Neural crest cell (in vitro differentiated cells): ENCODE data around the gene ABCA2. TPM values are rescaled to one million over a fixed set of nuclear protein-coding genes. Genes with fewer than 3 reads are reported as not detected.

ENCODE experiments used
- DNase-seq: peaks from one replicate; pipeline ENCODE4 v3.0.0; 2021; ENCODE audit warnings: low read depth, mixed read lengths, low spot score
- H3K27ac Mint-ChIP-seq: one replicate; pipeline ENCODE4 v1.8.0; 2021; ENCODE audit warnings: mild to moderate bottlenecking, mixed read lengths; ENCODE audit not compliant: unreplicated experiment
- H3K27me3 Mint-ChIP-seq: 2 replicates; pipeline ENCODE4 v1.8.0; 2021; ENCODE audit warnings: low read depth, mild to moderate bottlenecking, mixed read lengths
- H3K36me3 Mint-ChIP-seq: 2 replicates; pipeline ENCODE4 v1.8.0; 2021; ENCODE audit warnings: low read depth, mild to moderate bottlenecking, mixed read lengths
- H3K4me1 Mint-ChIP-seq: 2 replicates; pipeline ENCODE4 v1.8.0; 2021; ENCODE audit warnings: mixed read lengths
- H3K4me3 Mint-ChIP-seq: one replicate; pipeline ENCODE4 v1.8.0; 2021; ENCODE audit warnings: mild to moderate bottlenecking, mixed read lengths
- H3K9me3 Mint-ChIP-seq: 2 replicates; pipeline ENCODE4 v1.8.0; 2021; ENCODE audit warnings: mixed read lengths
- total RNA-seq: library from RNA; stranded (reverse); gene quantifications from 2 replicates; pipeline ENCODE4 v1.2.1, GENCODE V29; 2021
- TF ChIP-seq, protein P1 (sequence below): fragments of 200-600 bp; sonication (generic); conservative IDR thresholded peaks from 2 replicates; pipeline ENCODE4 v1.5.0; 2021; ENCODE audit warnings: antibody characterized with exemption, mild to moderate bottlenecking

The ABCA2 gene
- total RNA-seq, 1 donor from 2014 or later = 37.1 TPM

DNA sequence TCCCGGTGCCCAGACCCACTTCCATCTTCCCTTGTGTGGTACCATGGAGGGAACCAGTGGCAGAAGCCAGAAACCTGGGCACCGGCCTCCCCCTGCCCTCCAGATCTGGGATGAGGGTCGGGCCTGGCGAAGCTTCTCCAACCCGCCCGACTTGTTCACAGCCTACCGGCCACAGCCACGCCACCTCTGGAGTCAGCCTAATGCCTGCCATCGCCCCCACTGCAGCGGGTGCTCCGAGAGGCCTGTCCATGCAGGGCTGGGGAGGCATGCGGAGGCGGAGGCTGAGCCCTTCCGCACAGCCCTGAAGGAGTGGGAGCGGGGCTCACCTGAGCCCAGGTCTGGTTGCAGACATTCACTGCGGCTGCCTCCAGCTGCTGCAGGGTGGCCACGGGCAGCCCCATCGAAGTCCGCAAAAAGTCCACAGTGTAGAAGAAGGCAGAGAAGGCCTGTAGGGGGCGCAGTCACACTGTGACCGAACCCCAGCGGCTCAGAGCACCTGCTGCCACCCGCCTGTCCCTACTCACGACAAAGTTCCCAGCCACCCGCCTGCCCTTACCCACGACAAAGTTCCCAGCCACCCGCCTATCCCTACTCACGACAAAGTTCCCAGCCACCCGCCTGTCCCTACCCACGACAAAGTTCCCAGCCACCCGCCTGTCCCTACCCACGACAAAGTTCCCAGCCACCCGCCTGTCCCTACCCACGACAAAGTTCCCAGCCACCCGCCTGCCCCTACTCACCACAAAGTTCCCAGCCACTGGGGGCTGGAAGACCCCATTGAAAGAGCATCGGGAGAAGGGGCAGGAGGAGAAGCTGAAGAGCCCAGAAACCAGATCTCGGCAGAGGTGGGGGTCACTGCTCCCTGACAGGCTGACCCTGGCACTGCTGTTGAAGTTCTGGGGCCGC lies 21.8 kb upstream of the ABCA2 start:
- no peaks in the 10 kb centered on the region for H3K9me3 Mint-ChIP-seq
- H3K4me3 Mint-ChIP-seq = peak overlapping the region; percentile 51
- TF ChIP-seq, protein P1, sequence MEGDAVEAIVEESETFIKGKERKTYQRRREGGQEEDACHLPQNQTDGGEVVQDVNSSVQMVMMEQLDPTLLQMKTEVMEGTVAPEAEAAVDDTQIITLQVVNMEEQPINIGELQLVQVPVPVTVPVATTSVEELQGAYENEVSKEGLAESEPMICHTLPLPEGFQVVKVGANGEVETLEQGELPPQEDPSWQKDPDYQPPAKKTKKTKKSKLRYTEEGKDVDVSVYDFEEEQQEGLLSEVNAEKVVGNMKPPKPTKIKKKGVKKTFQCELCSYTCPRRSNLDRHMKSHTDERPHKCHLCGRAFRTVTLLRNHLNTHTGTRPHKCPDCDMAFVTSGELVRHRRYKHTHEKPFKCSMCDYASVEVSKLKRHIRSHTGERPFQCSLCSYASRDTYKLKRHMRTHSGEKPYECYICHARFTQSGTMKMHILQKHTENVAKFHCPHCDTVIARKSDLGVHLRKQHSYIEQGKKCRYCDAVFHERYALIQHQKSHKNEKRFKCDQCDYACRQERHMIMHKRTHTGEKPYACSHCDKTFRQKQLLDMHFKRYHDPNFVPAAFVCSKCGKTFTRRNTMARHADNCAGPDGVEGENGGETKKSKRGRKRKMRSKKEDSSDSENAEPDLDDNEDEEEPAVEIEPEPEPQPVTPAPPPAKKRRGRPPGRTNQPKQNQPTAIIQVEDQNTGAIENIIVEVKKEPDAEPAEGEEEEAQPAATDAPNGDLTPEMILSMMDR = peak; percentile 69
- peaks cover 3% of the 10 kb centered on the region for H3K4me1 Mint-ChIP-seq
- peak; percentile 73 for DNase-seq
- H3K27me3 Mint-ChIP-seq = peaks cover 75% of the 10 kb centered on the region
- H3K27ac Mint-ChIP-seq = no peak overlapping the region
- H3K36me3 Mint-ChIP-seq = no peaks in the 10 kb centered on the region

DNA sequence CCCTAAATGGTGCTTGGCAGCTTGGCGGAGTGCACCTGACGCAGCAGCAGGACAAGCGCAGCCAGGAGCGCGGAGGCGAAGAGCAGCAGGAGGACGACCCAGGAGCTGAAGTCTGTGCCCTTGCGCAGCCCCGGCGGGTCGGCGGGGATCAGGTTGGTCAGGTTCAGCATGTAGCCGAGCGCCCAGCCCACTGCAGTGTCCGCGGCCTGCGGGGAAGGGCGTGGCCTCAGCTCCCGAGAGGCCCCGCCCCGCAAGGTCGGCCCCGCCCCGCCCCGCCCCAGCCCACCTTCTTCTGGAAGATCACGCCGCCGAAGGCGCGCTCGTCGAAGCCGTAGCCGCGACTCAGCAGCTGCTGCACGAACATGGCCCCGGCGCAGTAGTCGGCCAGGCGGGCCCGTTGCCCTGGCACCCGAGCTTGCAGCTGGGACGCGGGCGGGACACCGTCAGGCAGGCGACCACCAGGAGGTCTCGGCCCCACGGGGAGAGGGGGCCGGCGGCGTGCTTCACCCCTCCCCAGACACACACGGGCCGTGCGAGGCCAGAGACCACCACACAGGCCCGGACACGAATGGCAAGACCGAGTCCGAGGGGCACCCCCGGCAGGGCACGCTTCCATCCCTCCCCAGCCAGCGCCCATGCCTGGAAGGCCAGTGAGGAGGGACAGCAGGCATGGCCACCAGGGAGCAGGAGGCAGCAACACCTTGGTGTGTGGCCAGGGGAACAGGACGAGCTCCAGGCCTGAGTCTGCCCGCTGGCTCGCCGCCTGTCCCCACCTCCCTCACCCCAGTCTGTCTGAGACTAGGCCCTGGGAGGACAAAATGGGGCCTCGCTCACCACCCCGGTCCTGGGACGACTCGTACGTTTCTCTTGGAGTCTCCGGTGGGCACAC lies 20.9 kb upstream of the ABCA2 start:
- peaks cover 71% of the 10 kb centered on the region for H3K27me3 Mint-ChIP-seq
- no peak for DNase-seq

DNA sequence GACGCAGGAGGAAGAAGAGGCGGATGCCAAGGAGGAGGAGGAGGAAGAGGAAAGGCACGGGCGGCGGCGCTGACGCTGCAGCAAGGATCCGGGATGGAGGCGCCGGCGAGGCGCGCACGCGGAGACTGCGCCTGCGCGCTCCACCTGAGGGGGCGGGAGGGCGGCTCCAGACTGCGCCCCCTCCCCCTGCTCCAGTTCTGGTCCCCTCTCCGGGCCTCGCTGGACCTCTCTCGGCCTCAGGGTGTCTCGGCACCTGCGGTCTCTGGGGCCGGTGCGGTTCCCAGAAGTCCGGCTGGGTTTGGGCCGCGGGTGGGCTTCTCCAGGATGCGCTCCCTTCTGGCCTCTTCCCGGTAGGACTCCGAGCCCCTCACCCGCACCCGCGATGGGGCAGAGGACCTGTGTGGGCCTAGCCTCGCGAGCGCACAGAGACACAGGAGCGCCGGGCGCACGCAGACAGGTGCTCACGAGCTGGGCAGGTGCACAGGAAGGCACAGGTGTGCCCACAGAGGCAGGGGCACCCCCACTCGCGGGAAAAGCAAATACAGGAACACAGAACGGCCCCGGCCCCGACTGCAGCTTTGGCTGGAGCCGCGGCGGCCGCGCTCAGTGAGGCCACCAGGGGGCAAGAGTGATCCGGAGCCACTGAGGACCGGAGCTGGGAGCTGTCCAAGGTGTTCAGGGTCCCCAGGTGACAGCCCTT lies 18.2 kb upstream of the ABCA2 start, which contains the start of gene NPDC1:
Gene NPDC1 (minus strand): TSS at position 90 of the 700 bp plus-strand sequence. CDS start 188 bp downstream, outside the sequence.
- peaks cover 53% of the 10 kb centered on the region for H3K27me3 Mint-ChIP-seq
- no peaks in the 10 kb centered on the region for H3K9me3 Mint-ChIP-seq
- H3K36me3 Mint-ChIP-seq = no peaks in the 10 kb centered on the region
- peaks cover 4% of the 10 kb centered on the region for H3K4me1 Mint-ChIP-seq
- no peak within 1 kb of the TSS for H3K27ac Mint-ChIP-seq
- H3K4me3 Mint-ChIP-seq = peak within 1 kb of the TSS; percentile 86
- TF ChIP-seq, protein P1 = peak; percentile 88
- DNase-seq = peak; percentile 90

More for the DNA sequence above, 20.9 kb upstream of the ABCA2 start:
- H3K27ac Mint-ChIP-seq = no peak overlapping the region
- H3K36me3 Mint-ChIP-seq = no peaks in the 10 kb centered on the region
- H3K4me3 Mint-ChIP-seq = no peak overlapping the region
- TF ChIP-seq, protein P1 = no peak
- H3K4me1 Mint-ChIP-seq = peaks cover 4% of the 10 kb centered on the region
- H3K9me3 Mint-ChIP-seq = no peaks in the 10 kb centered on the region

DNA sequence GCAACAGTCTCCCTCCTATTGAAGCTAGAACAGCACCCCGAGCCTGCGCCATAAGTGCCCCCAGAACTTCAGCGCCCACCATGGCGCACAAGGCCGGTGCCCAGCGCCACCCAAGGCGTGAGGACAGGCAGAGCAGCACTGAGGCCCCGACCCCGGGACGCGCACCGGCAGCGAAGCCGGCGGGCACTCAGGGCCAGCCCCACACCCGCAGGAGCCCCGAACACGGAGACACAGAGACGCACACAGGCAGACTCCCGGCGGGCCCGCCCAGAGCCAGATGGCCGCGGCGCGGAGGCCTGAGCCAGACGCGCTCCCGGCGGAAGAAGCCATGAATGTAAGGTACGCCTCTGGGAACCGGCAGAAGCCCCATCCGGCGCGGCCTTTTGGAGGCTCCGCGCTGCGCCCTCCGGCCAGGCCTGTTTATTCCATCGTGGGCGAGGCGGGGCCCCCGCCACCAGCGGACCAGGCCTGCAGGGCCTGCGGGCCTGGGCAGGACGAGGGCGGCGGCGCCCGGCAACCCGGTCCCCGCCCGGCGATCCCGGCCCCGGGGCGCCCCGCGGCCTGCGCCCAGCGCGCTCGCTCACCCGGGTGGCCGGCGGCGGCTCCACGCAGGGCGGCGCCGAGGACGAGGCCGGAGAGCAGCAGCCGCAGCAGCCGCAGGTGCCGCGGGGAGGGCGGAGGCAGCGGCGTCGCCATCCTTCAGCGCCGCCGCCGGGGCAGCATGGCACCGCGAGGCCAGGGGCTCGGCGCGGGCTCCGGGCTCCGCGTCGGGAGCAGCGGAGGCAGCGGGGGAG lies 17.5 kb upstream of the ABCA2 start:
- Mint-ChIP-seq H3K27me3 (peaks cover 47% of the 10 kb centered on the region), H3K4me1 (peaks cover 4% of the 10 kb centered on the region), H3K27ac (no peak overlapping the region), H3K4me3 (peak overlapping the region; percentile 86), H3K36me3 (no peaks in the 10 kb centered on the region), H3K9me3 (no peaks in the 10 kb centered on the region)
- TF ChIP-seq, protein P1 = no peak
- no peak for DNase-seq
